Measurements from ENCODE around the gene CNTN5.
A peak's percentile ranks its signal among the peaks of the same experiment; 100 is the strongest.

The CNTN5 gene

DNA sequence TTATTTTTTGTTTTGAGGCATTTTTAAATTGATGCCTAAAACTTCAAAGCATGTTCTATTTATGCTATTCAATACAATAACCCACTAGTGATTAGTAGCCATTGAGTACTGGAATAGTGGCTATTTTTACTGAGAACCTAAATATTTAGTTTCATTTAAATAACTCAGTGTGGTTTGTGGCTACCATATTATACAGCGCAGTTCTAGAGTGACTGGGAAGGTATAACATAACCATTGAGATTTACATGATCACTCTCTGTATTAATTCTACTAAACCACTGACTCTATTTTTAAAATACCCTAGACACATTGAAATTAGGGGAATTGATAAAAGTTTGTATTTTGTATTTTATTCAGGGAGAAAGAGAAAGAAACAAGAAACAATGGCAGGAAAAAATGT is 441.2 kb downstream of the CNTN5 start:
- TF ChIP-seq, protein P1, sequence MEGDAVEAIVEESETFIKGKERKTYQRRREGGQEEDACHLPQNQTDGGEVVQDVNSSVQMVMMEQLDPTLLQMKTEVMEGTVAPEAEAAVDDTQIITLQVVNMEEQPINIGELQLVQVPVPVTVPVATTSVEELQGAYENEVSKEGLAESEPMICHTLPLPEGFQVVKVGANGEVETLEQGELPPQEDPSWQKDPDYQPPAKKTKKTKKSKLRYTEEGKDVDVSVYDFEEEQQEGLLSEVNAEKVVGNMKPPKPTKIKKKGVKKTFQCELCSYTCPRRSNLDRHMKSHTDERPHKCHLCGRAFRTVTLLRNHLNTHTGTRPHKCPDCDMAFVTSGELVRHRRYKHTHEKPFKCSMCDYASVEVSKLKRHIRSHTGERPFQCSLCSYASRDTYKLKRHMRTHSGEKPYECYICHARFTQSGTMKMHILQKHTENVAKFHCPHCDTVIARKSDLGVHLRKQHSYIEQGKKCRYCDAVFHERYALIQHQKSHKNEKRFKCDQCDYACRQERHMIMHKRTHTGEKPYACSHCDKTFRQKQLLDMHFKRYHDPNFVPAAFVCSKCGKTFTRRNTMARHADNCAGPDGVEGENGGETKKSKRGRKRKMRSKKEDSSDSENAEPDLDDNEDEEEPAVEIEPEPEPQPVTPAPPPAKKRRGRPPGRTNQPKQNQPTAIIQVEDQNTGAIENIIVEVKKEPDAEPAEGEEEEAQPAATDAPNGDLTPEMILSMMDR (conservative IDR thresholded peaks at IDR 0.05; ENCODE audit: low read length), result no peak
- no peak for DNase-seq (ENCODE audit: low read depth)
- no peak overlapping the region for H3K4me3 ChIP-seq (ENCODE audit: low read length)

DNA sequence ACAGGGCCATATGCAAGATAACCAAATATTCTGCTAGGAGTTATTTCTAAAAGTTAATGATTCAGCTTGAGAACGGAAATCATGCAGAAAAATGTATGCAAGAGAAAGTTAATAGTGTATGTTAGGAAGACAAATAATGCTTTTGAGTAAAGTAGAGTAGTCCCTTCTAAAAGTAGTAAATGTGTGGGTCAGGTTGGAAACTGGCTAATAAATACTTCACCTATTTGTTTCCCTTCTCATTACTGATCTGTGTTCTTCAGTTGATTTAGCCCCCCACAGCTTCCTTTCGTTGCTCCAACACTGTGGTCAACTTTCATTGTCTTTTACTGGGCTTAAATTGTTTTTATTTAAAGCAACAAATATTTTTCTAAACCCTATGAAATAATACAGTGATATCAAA is 444.2 kb downstream of the CNTN5 start:
- H3K4me3 ChIP-seq (ENCODE audit: low read length), result no peak overlapping the region
- no peak for DNase-seq (ENCODE audit: low read depth)
- TF ChIP-seq, protein P1 (conservative IDR thresholded peaks at IDR 0.05; ENCODE audit: low read length), result no peak

DNA sequence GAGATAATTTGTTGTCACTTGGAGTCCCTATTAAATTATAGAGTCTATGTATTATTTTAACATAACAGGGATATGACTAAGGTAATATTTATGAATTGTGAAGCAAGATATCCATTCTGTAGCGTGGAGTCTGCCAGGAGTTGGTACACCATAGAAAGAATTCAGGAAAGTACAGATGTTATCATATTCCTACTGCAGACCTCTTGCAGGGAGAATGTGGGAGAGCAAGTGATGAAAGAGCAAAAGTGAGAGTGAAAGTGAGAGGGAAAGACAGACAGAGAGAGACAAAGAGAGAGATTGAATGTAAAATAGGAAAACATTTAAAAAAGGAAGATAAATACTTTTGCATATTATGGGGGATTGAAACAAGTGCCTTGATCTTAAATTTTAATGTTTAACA is 468.8 kb downstream of the CNTN5 start:
- H3K4me3 ChIP-seq (ENCODE audit: low read length), result no peak overlapping the region
- DNase-seq (ENCODE audit: low read depth), result no peak
- TF ChIP-seq, protein P1 (conservative IDR thresholded peaks at IDR 0.05; ENCODE audit: low read length), result no peak

DNA sequence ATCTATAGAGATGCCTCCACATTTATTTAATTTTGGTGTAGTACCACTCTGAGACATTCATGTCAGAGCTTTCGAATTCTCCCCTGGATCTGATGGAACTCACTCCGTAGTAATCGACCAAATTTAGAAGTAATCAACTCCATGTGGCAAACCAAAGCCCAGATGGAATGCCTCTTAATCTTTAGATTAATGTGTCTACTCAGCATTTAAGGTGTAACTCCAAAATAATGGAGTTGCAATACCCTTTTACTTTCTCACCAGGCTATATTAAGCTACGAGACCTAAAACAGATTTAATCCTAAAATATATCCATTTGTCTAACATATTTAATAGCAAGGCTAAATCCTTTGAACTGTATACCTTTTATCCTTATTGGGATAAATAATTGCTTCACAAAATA is 473.3 kb downstream of the CNTN5 start:
- no peak overlapping the region for H3K4me3 ChIP-seq (ENCODE audit: low read length)
- no peak for DNase-seq (ENCODE audit: low read depth)
- TF ChIP-seq, protein P1 (conservative IDR thresholded peaks at IDR 0.05; ENCODE audit: low read length), result no peak

DNA sequence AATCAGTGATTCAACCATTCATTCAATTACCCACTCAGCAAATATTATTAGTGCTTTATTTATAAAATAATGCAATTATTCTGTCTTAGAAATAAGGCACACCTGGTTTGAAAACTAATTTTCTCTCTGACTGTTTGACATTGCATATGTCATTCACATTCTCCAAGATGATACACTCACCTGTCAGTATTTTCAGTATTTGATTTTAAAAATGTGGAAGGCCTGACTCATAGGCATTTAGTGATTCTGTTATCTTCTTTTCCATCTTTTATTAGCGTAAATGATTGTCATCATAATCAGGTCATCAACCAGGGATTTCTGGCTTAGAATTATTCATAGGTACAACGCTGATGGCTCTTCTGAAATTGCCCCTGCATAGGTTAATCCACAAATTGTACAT is 480.9 kb downstream of the CNTN5 start:
- DNase-seq (ENCODE audit: low read depth), result no peak
- TF ChIP-seq, protein P1 (conservative IDR thresholded peaks at IDR 0.05; ENCODE audit: low read length), result no peak
- no peak overlapping the region for H3K4me3 ChIP-seq (ENCODE audit: low read length)

DNA sequence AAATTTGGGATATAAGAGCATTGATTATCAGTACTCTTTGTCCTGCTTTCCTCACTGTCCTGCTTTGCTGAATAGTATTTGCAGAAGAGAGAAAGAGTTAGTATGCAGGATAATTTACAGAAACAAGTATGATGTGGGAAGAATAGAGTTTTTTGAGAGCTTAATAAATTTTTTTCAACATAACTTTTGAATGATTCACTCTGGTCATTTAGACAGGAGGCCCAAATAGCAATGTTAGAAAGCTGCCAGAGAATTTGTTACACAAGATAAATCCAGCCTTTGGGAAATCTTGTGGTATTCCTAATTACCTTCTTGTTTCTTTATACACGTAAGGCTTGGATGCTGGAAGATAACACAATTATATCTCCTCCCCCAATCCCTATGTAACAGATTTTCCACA is 484.6 kb downstream of the CNTN5 start:
- DNase-seq (ENCODE audit: low read depth), result peak; percentile 2
- TF ChIP-seq, protein P1 (conservative IDR thresholded peaks at IDR 0.05; ENCODE audit: low read length), result no peak
- H3K4me3 ChIP-seq (ENCODE audit: low read length), result no peak overlapping the region

DNA sequence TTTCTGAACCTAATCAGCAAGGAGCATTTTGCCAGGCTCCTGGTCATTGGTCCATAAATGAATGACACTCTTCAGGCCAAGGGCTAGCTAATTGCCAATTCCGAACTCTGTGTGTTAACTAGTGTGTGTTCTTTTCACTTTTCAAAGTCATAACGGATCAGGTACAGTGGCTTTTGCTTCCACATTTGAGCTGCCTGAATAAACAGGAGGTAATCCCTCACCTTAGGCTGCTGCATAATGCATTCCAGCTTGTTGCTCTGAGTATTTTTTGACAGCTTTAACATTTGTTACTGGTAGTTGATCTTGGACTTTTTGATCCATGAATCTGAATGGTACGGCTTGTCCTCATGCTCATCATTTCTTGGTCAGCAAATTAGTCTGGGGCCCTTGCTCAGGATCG is 485.1 kb downstream of the CNTN5 start:
- no peak overlapping the region for H3K4me3 ChIP-seq (ENCODE audit: low read length)
- TF ChIP-seq, protein P1 (conservative IDR thresholded peaks at IDR 0.05; ENCODE audit: low read length), result no peak
- no peak for DNase-seq (ENCODE audit: low read depth)

All from AG10803 (cell line).